GM12875 (cell line): ENCODE results near the gene ATP10D.

Experiments
- H3K4me3 ChIP-seq: one replicate; pipeline ENCODE4 v1.5.1; 2011; ENCODE audit warnings: low read depth, low read length, control low read depth
- CTCF ChIP-seq: IDR thresholded peaks from 2 replicates; pipeline ENCODE4 v1.5.1; 2011; ENCODE audit warnings: low read depth, mild to moderate bottlenecking, control low read depth, inconsistent platforms, low read length, moderate library complexity, borderline replicate concordance; ENCODE audit not compliant: insufficient read depth

ATP10D gene

GRCh38 chr4:47639531-47639930 is 154.5 kb downstream of the ATP10D start:
- no peak overlapping the region for H3K4me3 ChIP-seq
- TF ChIP-seq CTCF, result no peak

- TF ChIP-seq CTCF, result no peak
Observed at GRCh38 chr4:47640911-47641310, 155.8 kb downstream of the ATP10D start.

GRCh38 chr4:47641755-47642154 is 156.7 kb downstream of the ATP10D start:
- no peak for TF ChIP-seq CTCF
- H3K4me3 ChIP-seq, result no peak overlapping the region

More at GRCh38 chr4:47640911-47641310, 155.8 kb downstream of the ATP10D start:
- no peak overlapping the region for H3K4me3 ChIP-seq

- H3K4me3 ChIP-seq, result no peak overlapping the region
- no peak for TF ChIP-seq CTCF
Observed at GRCh38 chr4:47642191-47642830, 157.2 kb downstream of the ATP10D start.
